Measurements from ENCODE around the gene MDM4.
"Not testable (repeated sequence)": the region's sequence is repeated elsewhere in the genome, so short reads cannot be mapped to it uniquely, and the experiment has no call there.

MDM4 gene

DNA sequence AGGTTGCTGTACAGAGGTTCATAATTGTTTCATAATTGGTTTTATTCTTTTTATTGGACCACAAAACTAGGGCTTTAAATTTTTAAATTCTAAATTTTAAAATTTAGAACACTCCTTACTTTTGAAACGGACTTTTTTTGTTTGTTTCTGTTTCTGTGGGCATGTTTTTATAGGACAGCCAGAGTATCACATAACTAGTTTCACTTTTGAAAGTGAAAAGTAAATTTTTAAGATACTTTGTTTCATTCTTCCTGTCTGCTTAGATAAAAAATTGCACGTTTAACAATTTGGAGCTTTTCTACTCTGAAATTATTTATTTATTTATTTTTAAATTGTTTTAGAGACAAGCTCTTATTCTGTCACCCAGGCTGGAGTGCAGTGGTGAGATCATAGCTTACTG is 29.7 kb downstream of the MDM4 start:
- H3K27me3 ChIP-seq (ENCODE audit: control insufficient read depth, insufficient read depth, low read length) = no peaks in the 10 kb centered on the region
- H3K9ac ChIP-seq (ENCODE audit: low read depth, low read length) = no peak overlapping the region
- no peak overlapping the region for H3K27ac ChIP-seq (ENCODE audit: low read depth, low read length)
- H3K4me3 ChIP-seq (ENCODE audit: low read depth, low read length) = no peak overlapping the region
- peaks cover 100% of the 10 kb centered on the region for H3K36me3 ChIP-seq (ENCODE audit: control insufficient read depth, insufficient read depth, low read length)
- peaks cover 4% of the 10 kb centered on the region; the same call in 1 of the 2 replicates for H3K4me1 ChIP-seq (ENCODE audit: control insufficient read depth, insufficient read depth, low read length)
- no peaks in the 10 kb centered on the region for H3K9me3 ChIP-seq (ENCODE audit: control insufficient read depth, insufficient read depth, low read length)

DNA sequence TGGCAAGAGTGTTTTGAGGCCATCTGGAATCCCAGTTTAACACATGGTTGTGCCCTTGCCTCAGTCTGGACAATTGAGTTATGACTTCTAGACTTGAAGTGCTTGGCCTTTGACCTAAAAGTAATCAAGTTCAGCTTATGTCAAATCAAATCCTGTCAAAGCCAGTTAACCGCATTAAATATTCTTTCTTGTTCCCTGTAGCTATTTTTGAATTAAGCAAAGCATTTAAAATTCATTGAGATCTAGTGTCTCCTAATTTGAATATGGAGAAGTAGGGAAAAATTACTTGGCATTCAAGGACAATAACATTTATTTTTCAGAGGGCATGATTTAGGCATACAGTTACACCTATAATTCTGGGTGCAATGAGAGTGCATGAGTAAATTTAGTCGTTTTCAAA is 32.1 kb downstream of the MDM4 start:
- H3K27ac ChIP-seq (ENCODE audit: low read depth, low read length) = no peak overlapping the region
- H3K9ac ChIP-seq (ENCODE audit: low read depth, low read length) = no peak overlapping the region
- H3K36me3 ChIP-seq (ENCODE audit: control insufficient read depth, insufficient read depth, low read length) = peaks cover 89% of the 10 kb centered on the region
- no peaks in the 10 kb centered on the region for H3K9me3 ChIP-seq (ENCODE audit: control insufficient read depth, insufficient read depth, low read length)
- no peak overlapping the region for H3K4me3 ChIP-seq (ENCODE audit: low read depth, low read length)
- H3K4me1 ChIP-seq (ENCODE audit: control insufficient read depth, insufficient read depth, low read length) = no peaks in the 10 kb centered on the region
- H3K27me3 ChIP-seq (ENCODE audit: control insufficient read depth, insufficient read depth, low read length) = no peaks in the 10 kb centered on the region

DNA sequence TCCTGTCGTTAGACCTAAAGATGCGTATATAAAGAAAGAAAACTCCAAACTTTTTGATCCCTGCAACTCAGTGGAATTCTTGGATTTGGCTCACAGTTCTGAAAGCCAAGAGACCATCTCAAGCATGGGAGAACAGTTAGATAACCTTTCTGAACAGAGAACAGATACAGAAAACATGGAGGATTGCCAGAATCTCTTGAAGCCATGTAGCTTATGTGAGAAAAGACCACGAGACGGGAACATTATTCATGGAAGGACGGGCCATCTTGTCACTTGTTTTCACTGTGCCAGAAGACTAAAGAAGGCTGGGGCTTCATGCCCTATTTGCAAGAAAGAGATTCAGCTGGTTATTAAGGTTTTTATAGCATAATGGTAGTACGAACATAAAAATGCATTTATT is 33.1 kb downstream of the MDM4 start:
- peaks cover 78% of the 10 kb centered on the region for H3K36me3 ChIP-seq (ENCODE audit: control insufficient read depth, insufficient read depth, low read length)
- H3K4me1 ChIP-seq (ENCODE audit: control insufficient read depth, insufficient read depth, low read length) = no peaks in the 10 kb centered on the region

GRCh38 chr1:204550926-204551325 is 34.7 kb downstream of the MDM4 start:
- H3K9me3 ChIP-seq (ENCODE audit: control insufficient read depth, insufficient read depth, low read length) = no peaks in the 10 kb centered on the region
- H3K4me3 ChIP-seq (ENCODE audit: low read depth, low read length) = no peak overlapping the region
- H3K4me1 ChIP-seq (ENCODE audit: control insufficient read depth, insufficient read depth, low read length) = no peaks in the 10 kb centered on the region
- no peak overlapping the region for H3K9ac ChIP-seq (ENCODE audit: low read depth, low read length)
- H3K27ac ChIP-seq (ENCODE audit: low read depth, low read length) = no peak overlapping the region
- no peaks in the 10 kb centered on the region for H3K27me3 ChIP-seq (ENCODE audit: control insufficient read depth, insufficient read depth, low read length)
- H3K36me3 ChIP-seq (ENCODE audit: control insufficient read depth, insufficient read depth, low read length) = peaks cover 62% of the 10 kb centered on the region

More for the DNA sequence above, 33.1 kb downstream of the MDM4 start:
- H3K27ac ChIP-seq (ENCODE audit: low read depth, low read length) = no peak overlapping the region
- no peaks in the 10 kb centered on the region for H3K9me3 ChIP-seq (ENCODE audit: control insufficient read depth, insufficient read depth, low read length)
- H3K27me3 ChIP-seq (ENCODE audit: control insufficient read depth, insufficient read depth, low read length) = no peaks in the 10 kb centered on the region
- no peak overlapping the region for H3K4me3 ChIP-seq (ENCODE audit: low read depth, low read length)
- no peak overlapping the region for H3K9ac ChIP-seq (ENCODE audit: low read depth, low read length)

- no peak overlapping the region for H3K9ac ChIP-seq (ENCODE audit: low read depth, low read length)
- peaks cover 6% of the 10 kb centered on the region; the same call in 1 of the 2 replicates for H3K36me3 ChIP-seq (ENCODE audit: control insufficient read depth, insufficient read depth, low read length)
- no peaks in the 10 kb centered on the region for H3K9me3 ChIP-seq (ENCODE audit: control insufficient read depth, insufficient read depth, low read length)
- H3K4me1 ChIP-seq (ENCODE audit: control insufficient read depth, insufficient read depth, low read length) = peaks cover 14% of the 10 kb centered on the region; the same call in 1 of the 2 replicates
- no peak overlapping the region for H3K4me3 ChIP-seq (ENCODE audit: low read depth, low read length)
- H3K27ac ChIP-seq (ENCODE audit: low read depth, low read length) = no peak overlapping the region
- H3K27me3 ChIP-seq (ENCODE audit: control insufficient read depth, insufficient read depth, low read length) = no peaks in the 10 kb centered on the region
Observed at GRCh38 chr1:204556458-204557052, 40.3 kb downstream of the MDM4 start.

GRCh38 chr1:204558467-204558866 is 42.3 kb downstream of the MDM4 start:
- H3K27ac ChIP-seq (ENCODE audit: low read depth, low read length) = no peak overlapping the region
- H3K4me3 ChIP-seq (ENCODE audit: low read depth, low read length) = no peak overlapping the region
- no peaks in the 10 kb centered on the region for H3K9me3 ChIP-seq (ENCODE audit: control insufficient read depth, insufficient read depth, low read length)
- peaks cover 14% of the 10 kb centered on the region; the same call in 1 of the 2 replicates for H3K4me1 ChIP-seq (ENCODE audit: control insufficient read depth, insufficient read depth, low read length)
- H3K9ac ChIP-seq (ENCODE audit: low read depth, low read length) = no peak overlapping the region
- H3K36me3 ChIP-seq (ENCODE audit: control insufficient read depth, insufficient read depth, low read length) = no peaks in the 10 kb centered on the region
- no peaks in the 10 kb centered on the region for H3K27me3 ChIP-seq (ENCODE audit: control insufficient read depth, insufficient read depth, low read length)

- not testable (repeated sequence) for H3K4me3 ChIP-seq (ENCODE audit: low read depth, low read length)
Observed at GRCh38 chr1:204560002-204560401, 43.8 kb downstream of the MDM4 start.

GRCh38 chr1:204560590-204561150 is 44.5 kb downstream of the MDM4 start:
- Histone ChIP-seq H3K27ac (ENCODE audit: low read depth, low read length) (peak overlapping the region; percentile 60), H3K27me3 (ENCODE audit: control insufficient read depth, insufficient read depth, low read length) (no peaks in the 10 kb centered on the region), H3K36me3 (ENCODE audit: control insufficient read depth, insufficient read depth, low read length) (no peaks in the 10 kb centered on the region), H3K9ac (ENCODE audit: low read depth, low read length) (no peak overlapping the region), H3K4me1 (ENCODE audit: control insufficient read depth, insufficient read depth, low read length) (peaks cover 25% of the 10 kb centered on the region), H3K9me3 (ENCODE audit: control insufficient read depth, insufficient read depth, low read length) (no peaks in the 10 kb centered on the region), H3K4me3 (ENCODE audit: low read depth, low read length) (no peak overlapping the region)

More at GRCh38 chr1:204560002-204560401, 43.8 kb downstream of the MDM4 start:
- H3K9me3 ChIP-seq (ENCODE audit: control insufficient read depth, insufficient read depth, low read length); H3K9ac ChIP-seq (ENCODE audit: low read depth, low read length); H3K27me3 ChIP-seq (ENCODE audit: control insufficient read depth, insufficient read depth, low read length); H3K36me3 ChIP-seq (ENCODE audit: control insufficient read depth, insufficient read depth, low read length): not testable (repeated sequence)
- Histone ChIP-seq H3K27ac (ENCODE audit: low read depth, low read length) (peak overlapping the region; percentile 60), H3K4me1 (ENCODE audit: control insufficient read depth, insufficient read depth, low read length) (peaks cover 19% of the 10 kb centered on the region)

DNA sequence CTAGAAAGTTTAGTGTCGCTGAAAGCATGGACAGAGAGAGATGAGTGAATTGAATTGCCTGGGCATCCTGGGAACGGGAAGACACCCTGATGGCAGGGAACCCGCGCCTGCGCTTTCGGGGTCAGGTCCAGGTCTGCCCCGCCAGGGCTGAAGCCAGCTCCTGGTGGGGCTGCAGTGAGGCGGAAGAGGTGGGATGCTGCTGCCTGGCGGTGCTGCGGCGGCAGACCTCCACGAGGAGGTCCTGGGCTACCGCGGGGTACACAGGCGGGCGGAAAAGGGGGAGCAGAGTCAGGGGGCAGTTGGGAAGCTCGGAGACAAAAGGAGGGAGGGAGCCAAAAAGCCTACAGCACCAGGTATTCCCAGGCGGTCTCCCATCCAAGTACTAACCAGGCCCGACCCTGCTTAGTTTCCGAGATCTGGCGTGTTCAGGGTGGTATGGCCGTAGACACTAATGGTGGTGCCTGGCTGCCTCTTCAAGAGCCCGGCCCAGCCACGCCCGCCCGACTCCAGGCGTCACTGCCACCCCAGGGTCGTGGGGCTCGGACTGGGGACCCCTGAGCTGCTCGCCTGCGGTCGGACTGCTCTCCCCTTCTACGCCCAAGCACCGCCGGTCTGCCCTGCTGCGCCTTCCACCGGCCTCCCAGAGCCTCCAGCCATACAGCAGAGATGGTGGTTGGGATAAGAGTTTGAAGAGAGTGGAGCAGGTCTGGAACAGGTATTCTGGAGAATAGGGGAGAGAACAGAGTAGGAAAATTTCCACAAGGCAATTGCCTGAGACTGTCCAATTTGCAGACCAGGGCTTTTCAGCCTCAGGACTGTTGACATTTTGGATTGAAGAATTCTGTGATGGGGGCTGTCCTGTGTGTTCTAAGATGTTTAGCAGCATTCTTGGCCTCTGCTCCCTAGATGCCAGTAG is 46.1 kb downstream of the MDM4 start:
- H3K4me3 ChIP-seq (ENCODE audit: low read depth, low read length) = no peak overlapping the region
- no peaks in the 10 kb centered on the region for H3K9me3 ChIP-seq (ENCODE audit: control insufficient read depth, insufficient read depth, low read length)
- 0 out of 2 replicates have a peak, but pooled peaks cover 4% of the 10 kb centered on the region for H3K27me3 ChIP-seq (ENCODE audit: control insufficient read depth, insufficient read depth, low read length)
- H3K27ac ChIP-seq (ENCODE audit: low read depth, low read length) = no peak overlapping the region
- H3K4me1 ChIP-seq (ENCODE audit: control insufficient read depth, insufficient read depth, low read length) = peaks cover 41% of the 10 kb centered on the region
- H3K9ac ChIP-seq (ENCODE audit: low read depth, low read length) = no peak overlapping the region
- no peaks in the 10 kb centered on the region for H3K36me3 ChIP-seq (ENCODE audit: control insufficient read depth, insufficient read depth, low read length)

DNA sequence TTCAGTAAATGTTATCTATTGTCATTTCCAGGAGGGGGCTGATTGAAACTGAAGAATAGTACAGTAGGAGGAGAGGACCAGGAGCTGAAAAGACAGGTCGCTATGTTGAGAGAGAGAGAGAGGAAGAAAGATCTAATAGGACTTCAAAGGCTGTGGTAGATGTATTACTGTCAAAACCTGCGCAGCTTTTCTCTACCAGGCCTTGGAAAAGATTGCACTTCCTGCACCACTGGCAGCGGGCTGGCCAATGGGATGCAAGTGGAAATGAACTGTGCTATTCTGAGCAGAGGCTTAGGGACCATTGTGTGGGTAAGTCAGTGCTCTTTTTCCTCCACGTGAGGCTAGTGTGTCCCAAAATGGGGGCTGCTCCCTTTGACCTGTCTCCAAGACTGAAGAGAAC is 47.1 kb downstream of the MDM4 start:
- Histone ChIP-seq H3K4me1 (ENCODE audit: control insufficient read depth, insufficient read depth, low read length) (peaks cover 44% of the 10 kb centered on the region), H3K36me3 (ENCODE audit: control insufficient read depth, insufficient read depth, low read length) (no peaks in the 10 kb centered on the region), H3K4me3 (ENCODE audit: low read depth, low read length) (no peak overlapping the region), H3K27ac (ENCODE audit: low read depth, low read length) (no peak overlapping the region), H3K27me3 (ENCODE audit: control insufficient read depth, insufficient read depth, low read length) (0 out of 2 replicates have a peak, but pooled peaks cover 5% of the 10 kb centered on the region), H3K9me3 (ENCODE audit: control insufficient read depth, insufficient read depth, low read length) (no peaks in the 10 kb centered on the region), H3K9ac (ENCODE audit: low read depth, low read length) (no peak overlapping the region)

- Histone ChIP-seq H3K27me3 (ENCODE audit: control insufficient read depth, insufficient read depth, low read length) (0 out of 2 replicates have a peak, but pooled peaks cover 5% of the 10 kb centered on the region), H3K4me3 (ENCODE audit: low read depth, low read length) (no peak overlapping the region), H3K27ac (ENCODE audit: low read depth, low read length) (no peak overlapping the region), H3K4me1 (ENCODE audit: control insufficient read depth, insufficient read depth, low read length) (peaks cover 48% of the 10 kb centered on the region), H3K9ac (ENCODE audit: low read depth, low read length) (no peak overlapping the region), H3K9me3 (ENCODE audit: control insufficient read depth, insufficient read depth, low read length) (no peaks in the 10 kb centered on the region), H3K36me3 (ENCODE audit: control insufficient read depth, insufficient read depth, low read length) (no peaks in the 10 kb centered on the region)
Observed at GRCh38 chr1:204563780-204564179, 47.6 kb downstream of the MDM4 start.

Data from HUES48 (cell line).